K562 (cell line): ENCODE data around the gene MAP3K14. TPM values are rescaled to one million over a fixed set of nuclear protein-coding genes. Genes with fewer than 3 reads are reported as not detected.

ENCODE experiments used
- ASH1L ChIP-seq: fragments of 450-650 bp; IDR thresholded peaks from 2 replicates; pipeline ENCODE4 v1.6.1; 2018; ENCODE audit warnings: borderline replicate concordance, mild to moderate bottlenecking, low read depth; ENCODE audit not compliant: partially characterized antibody
- E2F3 ChIP-seq: fragments of 250-450 bp; sonication (Bioruptor Pico); IDR thresholded peaks from 2 replicates; pipeline ENCODE4 v1.4.0; 2020; ENCODE audit warnings: mild to moderate bottlenecking
- ILF3 ChIP-seq: fragments of 450-650 bp; IDR thresholded peaks from 2 replicates; pipeline ENCODE4 v1.6.1; 2018; ENCODE audit warnings: antibody characterized with exemption, mild to moderate bottlenecking, moderate library complexity, borderline replicate concordance
- NKRF ChIP-seq: fragments of 450-650 bp; IDR thresholded peaks from 2 replicates; pipeline ENCODE4 v1.6.1; 2016; ENCODE audit warnings: borderline replicate concordance
- PRDM10 ChIP-seq: fragments of 450-650 bp; IDR thresholded peaks from 2 replicates; pipeline ENCODE4 v1.6.1; 2018; ENCODE audit not compliant: partially characterized antibody
- RBBP5 ChIP-seq: fragments of 200-600 bp; sonication (generic); IDR thresholded peaks from 2 replicates; pipeline ENCODE4 v1.6.1; 2012; ENCODE audit warnings: borderline replicate concordance, mild to moderate bottlenecking, low read length, control low read depth, inconsistent platforms; ENCODE audit not compliant: insufficient read depth, poor library complexity, severe bottlenecking
- TBP ChIP-seq: optimal IDR thresholded peaks from 2 replicates; pipeline ENCODE3; 2011; ENCODE audit warnings: low read depth, low read length, improper control_type of control experiment
- ZBTB1 ChIP-seq: sonication (generic); formaldehyde crosslinking; IDR thresholded peaks from 2 replicates; pipeline ENCODE4 v1.8.1; 2023; ENCODE audit warnings: missing genetic modification reagents, low read depth, mild to moderate bottlenecking, borderline replicate concordance
- ZNF274 ChIP-seq: IDR thresholded peaks from 2 replicates; pipeline ENCODE4 v1.6.1; 2011; ENCODE audit warnings: low read depth, mild to moderate bottlenecking, low read length, moderate library complexity, borderline replicate concordance
- ZNF431 ChIP-seq: sonication (generic); formaldehyde crosslinking; IDR thresholded peaks from 2 replicates; pipeline ENCODE4 v1.8.0; 2022; ENCODE audit warnings: mild to moderate bottlenecking, missing genetic modification reagents
- ZNF830 ChIP-seq: fragments of 250-450 bp; sonication (Bioruptor Pico); IDR thresholded peaks from 2 replicates; pipeline ENCODE4 v1.5.0; 2021; ENCODE audit warnings: mild to moderate bottlenecking
- polyA plus RNA-seq, 8 experiments: library from polyadenylated mRNA; depleted of rRNA in 4 of 8; stranded (reverse) in 5 of 8; unstranded in 3 of 8; fragments of >200 nt; fragmentation: Nextera tagmentation in 2 of 8; fragmentation: Illumina TruSeq in 1 of 8; extraction: Ambion mirVana in 2 of 8; extraction: Trizol in 1 of 8; gene quantifications; 2 replicates each; pipeline versions ENCODE4 v1.2.1 to v1.2.3, GENCODE V29; 2011 to 2014; ENCODE audit warnings: inconsistent platforms in 1 of 8, missing spikeins in 1 of 8
- total RNA-seq, 7 experiments: library from RNA; depleted of rRNA in 6 of 7; stranded (reverse); fragments of >200 nt in 6 of 7; fragmentation: Illumina TruSeq in 2 of 7; extraction: Trizol in 2 of 7; gene quantifications; 2 replicates each; pipeline versions ENCODE4 v1.2.1 to v1.2.3, GENCODE V29; 2011 to 2021; ENCODE audit warnings: low replicate concordance in 1 of 7
- TF ChIP-seq, protein P1 (sequence below): sonication (generic); formaldehyde crosslinking; IDR thresholded peaks from 2 replicates; pipeline ENCODE4 v1.8.0; 2022; ENCODE audit warnings: mild to moderate bottlenecking, missing genetic modification reagents
- TF ChIP-seq, protein P2 (sequence below): sonication (generic); IDR thresholded peaks from 2 replicates; pipeline ENCODE4 v1.6.1; 2016
- TF ChIP-seq, protein P3 (sequence below): IDR thresholded peaks from 2 replicates; pipeline ENCODE4 v1.6.1; 2014; ENCODE audit warnings: antibody characterized with exemption

Gene MAP3K14
- total and polyA plus RNA-seq, 9 of the 15 experiments (the other 6 are each of a cell fraction or from before 2014, with no cell fraction given) = 0.45 to 8.7 (median 3.2) TPM

GRCh38 chr17:45317111-45317928 is 500 bp upstream of the MAP3K14 start (continued):
- TF ChIP-seq, protein P1, sequence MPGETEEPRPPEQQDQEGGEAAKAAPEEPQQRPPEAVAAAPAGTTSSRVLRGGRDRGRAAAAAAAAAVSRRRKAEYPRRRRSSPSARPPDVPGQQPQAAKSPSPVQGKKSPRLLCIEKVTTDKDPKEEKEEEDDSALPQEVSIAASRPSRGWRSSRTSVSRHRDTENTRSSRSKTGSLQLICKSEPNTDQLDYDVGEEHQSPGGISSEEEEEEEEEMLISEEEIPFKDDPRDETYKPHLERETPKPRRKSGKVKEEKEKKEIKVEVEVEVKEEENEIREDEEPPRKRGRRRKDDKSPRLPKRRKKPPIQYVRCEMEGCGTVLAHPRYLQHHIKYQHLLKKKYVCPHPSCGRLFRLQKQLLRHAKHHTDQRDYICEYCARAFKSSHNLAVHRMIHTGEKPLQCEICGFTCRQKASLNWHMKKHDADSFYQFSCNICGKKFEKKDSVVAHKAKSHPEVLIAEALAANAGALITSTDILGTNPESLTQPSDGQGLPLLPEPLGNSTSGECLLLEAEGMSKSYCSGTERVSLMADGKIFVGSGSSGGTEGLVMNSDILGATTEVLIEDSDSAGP (CRISPR knock-in tag) = 0 out of 2 replicates have a peak, but pooled peaks have one; percentile 39
- TF ChIP-seq ILF3 = no peak
- TF ChIP-seq ZNF274 = no peak
- no peak for TF ChIP-seq ZNF431 (CRISPR knock-in tag)
- peak; percentile 95 for TF ChIP-seq NKRF
- TF ChIP-seq ZNF830 (CRISPR knock-in tag) = no peak
- TF ChIP-seq, protein P2, sequence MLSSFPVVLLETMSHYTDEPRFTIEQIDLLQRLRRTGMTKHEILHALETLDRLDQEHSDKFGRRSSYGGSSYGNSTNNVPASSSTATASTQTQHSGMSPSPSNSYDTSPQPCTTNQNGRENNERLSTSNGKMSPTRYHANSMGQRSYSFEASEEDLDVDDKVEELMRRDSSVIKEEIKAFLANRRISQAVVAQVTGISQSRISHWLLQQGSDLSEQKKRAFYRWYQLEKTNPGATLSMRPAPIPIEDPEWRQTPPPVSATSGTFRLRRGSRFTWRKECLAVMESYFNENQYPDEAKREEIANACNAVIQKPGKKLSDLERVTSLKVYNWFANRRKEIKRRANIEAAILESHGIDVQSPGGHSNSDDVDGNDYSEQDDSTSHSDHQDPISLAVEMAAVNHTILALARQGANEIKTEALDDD = peak; percentile 70; the same call in 1 of the 2 replicates
- TF ChIP-seq TBP = peak; percentile 74
- no peak for TF ChIP-seq ASH1L
- TF ChIP-seq PRDM10 = no peak
- TF ChIP-seq E2F3 (CRISPR knock-in tag) = no peak
- TF ChIP-seq ZBTB1 (CRISPR knock-in tag) = no peak
- no peak for TF ChIP-seq RBBP5
- TF ChIP-seq, protein P3, sequence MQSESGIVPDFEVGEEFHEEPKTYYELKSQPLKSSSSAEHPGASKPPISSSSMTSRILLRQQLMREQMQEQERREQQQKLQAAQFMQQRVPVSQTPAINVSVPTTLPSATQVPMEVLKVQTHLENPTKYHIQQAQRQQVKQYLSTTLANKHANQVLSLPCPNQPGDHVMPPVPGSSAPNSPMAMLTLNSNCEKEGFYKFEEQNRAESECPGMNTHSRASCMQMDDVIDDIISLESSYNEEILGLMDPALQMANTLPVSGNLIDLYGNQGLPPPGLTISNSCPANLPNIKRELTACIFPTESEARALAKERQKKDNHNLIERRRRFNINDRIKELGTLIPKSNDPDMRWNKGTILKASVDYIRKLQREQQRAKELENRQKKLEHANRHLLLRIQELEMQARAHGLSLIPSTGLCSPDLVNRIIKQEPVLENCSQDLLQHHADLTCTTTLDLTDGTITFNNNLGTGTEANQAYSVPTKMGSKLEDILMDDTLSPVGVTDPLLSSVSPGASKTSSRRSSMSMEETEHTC = no peak
